Astrocyte (in vitro differentiated cells and primary cell): ENCODE results near the gene TOR2A.

Source experiments
- CTCF ChIP-seq: IDR thresholded peaks from 2 replicates; pipeline ENCODE4 v1.5.1; 2011; ENCODE audit warnings: low read depth, mild to moderate bottlenecking, inconsistent platforms, low read length, moderate library complexity; ENCODE audit not compliant: insufficient read depth
- EZH2 ChIP-seq: IDR thresholded peaks from 2 replicates; pipeline ENCODE4 v1.6.1; 2012; ENCODE audit warnings: mild to moderate bottlenecking, low read length, inconsistent platforms; ENCODE audit not compliant: insufficient read depth

GRCh38 chr9:127735530-127736185 lies 564 bp upstream of the TOR2A start:
- no peak for TF ChIP-seq EZH2
- no peak for TF ChIP-seq CTCF
